GM12878 (cell line): ENCODE measurements around the gene AIF1L. TPM values are rescaled to one million over a fixed set of nuclear protein-coding genes. Genes with fewer than 3 reads are reported as not detected.

Source experiments
- ATAC-seq: fragments of 200-7000 bp; cut with Tn5 transposase; 3 replicates; pipeline ENCODE4 v1.9.1; 2020; ENCODE audit warnings: mild to moderate bottlenecking, moderate library complexity
- BruUV-seq: library from RNA; stranded (reverse); fragments of 400-500 nt; replicated peaks from 2 replicates; lab custom pipeline; 2021; lab: Mats Ljungman, UMichigan
- CTCF ChIA-PET: fragments of 300-600 bp; sonication (Branson Sonifier 250); formaldehyde crosslinking; extraction: SDS; loops from one replicate; lab custom pipeline; 2021; ENCODE audit warnings: inconsistent platforms; lab: Yijun Ruan, JAX
- POLR2A ChIA-PET: fragments of 350-600 bp; formaldehyde crosslinking; extraction: SDS; loops from one replicate; lab custom pipeline; 2021; ENCODE audit warnings: inconsistent platforms; lab: Charles Lee
- RAD21 ChIA-PET: fragments of 300-600 bp; sonication (Branson Sonifier 250); formaldehyde crosslinking; loops from one replicate; lab custom pipeline; 2023; ENCODE audit warnings: antibody characterized with exemption; ENCODE audit not compliant: unreplicated experiment; lab: Charles Lee
- SMC1A ChIA-PET: fragments of 300-600 bp; sonication (Branson Sonifier 250); formaldehyde crosslinking; loops from one replicate; lab custom pipeline; 2023; ENCODE audit not compliant: unreplicated experiment, uncharacterized antibody; lab: Charles Lee
- DNase-seq: peaks from one replicate; pipeline ENCODE4 v3.0.0-alpha.2; 2011; ENCODE audit warnings: low read depth, low spot score
- FAIRE-seq: peaks from 3 replicates; lab custom pipeline; 2011; peaks lifted over from hg19 to GRCh38; lab: Jason Lieb, UNC
- H2AFZ ChIP-seq: 2 replicates; pipeline ENCODE4 v1.6.0; 2011; ENCODE audit warnings: low read depth, low read length, control low read depth; ENCODE audit not compliant: control insufficient read depth
- H3K27ac ChIP-seq: 2 replicates; pipeline ENCODE4 v1.5.1; 2011; ENCODE audit warnings: control low read depth; ENCODE audit not compliant: control insufficient read depth, insufficient read depth
- H3K27me3 ChIP-seq, 2 experiments: replicated peaks in 1 of 2; 2 replicates each; pipeline versions ENCODE4 v1.6.0 to v1.6.1; 2011; ENCODE audit warnings: low read length in 1 of 2; ENCODE audit not compliant: control insufficient read depth in 2 of 2, insufficient read depth in 2 of 2
- H3K36me3 ChIP-seq, 2 experiments: 2 replicates each; pipeline ENCODE4 v1.5.1; 2011; ENCODE audit warnings: low read length in 1 of 2; ENCODE audit not compliant: control insufficient read depth in 2 of 2, insufficient read depth in 2 of 2
- H3K4me1 ChIP-seq: 2 replicates; pipeline ENCODE4 v1.6.1; 2011; ENCODE audit warnings: mild to moderate bottlenecking, low read length, moderate library complexity, mixed read lengths; ENCODE audit not compliant: control insufficient read depth, insufficient read depth
- H3K4me2 ChIP-seq: 2 replicates; pipeline ENCODE4 v1.6.0; 2011; ENCODE audit warnings: control low read depth; ENCODE audit not compliant: control insufficient read depth, insufficient read depth
- H3K4me3 ChIP-seq: fragments of 200-600 bp; sonication (generic); 2 replicates; pipeline ENCODE4 v1.5.1; 2016
- H3K79me2 ChIP-seq: 2 replicates; pipeline ENCODE4 v1.6.0; 2011; ENCODE audit warnings: low read length; ENCODE audit not compliant: control insufficient read depth, insufficient read depth
- H3K9ac ChIP-seq: 2 replicates; pipeline ENCODE4 v1.8.0; 2011; ENCODE audit warnings: low read length, control low read depth, mixed read lengths; ENCODE audit not compliant: control insufficient read depth, insufficient read depth
- H3K9me3 ChIP-seq: replicated peaks from 3 replicates; pipeline ENCODE4 v1.5.1; 2011; ENCODE audit warnings: mild to moderate bottlenecking, low read length; ENCODE audit not compliant: control insufficient read depth, insufficient read depth
- H4K20me1 ChIP-seq: 2 replicates; pipeline ENCODE4 v1.6.0; 2011; ENCODE audit not compliant: control insufficient read depth, insufficient read depth
- NFXL1 ChIP-seq: fragments of 450-650 bp; IDR thresholded peaks from 2 replicates; pipeline ENCODE4 v1.6.1; 2017; ENCODE audit warnings: antibody characterized with exemption, mild to moderate bottlenecking, borderline replicate concordance
- PML ChIP-seq: IDR thresholded peaks from 2 replicates; pipeline ENCODE4 v1.6.1; 2012; ENCODE audit warnings: low read length, inconsistent platforms
- POU2F2 ChIP-seq: IDR thresholded peaks from 3 replicates; pipeline ENCODE4 v1.6.1; 2011; ENCODE audit warnings: low read depth, mild to moderate bottlenecking, low read length, borderline replicate concordance
- SIN3A ChIP-seq: IDR thresholded peaks from 2 replicates; pipeline ENCODE4 v1.6.1; 2012; ENCODE audit warnings: low read depth, low read length, improper control_type of control experiment
- SUPT20H ChIP-seq: IDR thresholded peaks from 2 replicates; pipeline ENCODE4 v1.6.1; 2011; ENCODE audit warnings: low read depth, mild to moderate bottlenecking, low read length, moderate library complexity, borderline replicate concordance; ENCODE audit not compliant: control insufficient read depth
- TBL1XR1 ChIP-seq: IDR thresholded peaks from 2 replicates; pipeline ENCODE4 v1.6.1; 2012; ENCODE audit warnings: low read depth, low read length, improper control_type of control experiment
- TCF12 ChIP-seq: IDR thresholded peaks from 2 replicates; pipeline ENCODE4 v1.6.1; 2011; ENCODE audit warnings: low read depth, mild to moderate bottlenecking, low read length
- ZBTB4 ChIP-seq: fragments of 450-650 bp; formaldehyde crosslinking; IDR thresholded peaks from 2 replicates; pipeline ENCODE4 v1.4.0; 2022; ENCODE audit warnings: mild to moderate bottlenecking, moderate library complexity
- ZSCAN29 ChIP-seq: fragments of 450-650 bp; IDR thresholded peaks from 2 replicates; pipeline ENCODE4 v1.6.1; 2017; ENCODE audit warnings: mild to moderate bottlenecking, moderate library complexity
- WGBS: methylation state at CpG from one replicate; pipeline ENCODE4 v1.1.6; 2016; ENCODE audit warnings: low lambda C conversion rate; ENCODE audit not compliant: insufficient replicate concordance, insufficient coverage; ENCODE audit errors: missing lambda C conversion rate; 5-methylcytosine and 5-hydroxymethylcytosine counted together
- in situ Hi-C: fragments of 300-500 bp; cut with MboI; formaldehyde crosslinking; loops from 9 replicates; pipeline ENCODE4 v1.14.3; 2018; ENCODE audit warnings: mixed read lengths
- intact Hi-C: fragments of 100-400 bp; cut with micrococcal nuclease; formaldehyde crosslinking; loops from one replicate; pipeline ENCODE4 v1.14.2; 2022; ENCODE audit not compliant: unreplicated experiment
- polyA plus RNA-seq, 11 experiments: library from polyadenylated mRNA; depleted of rRNA in 4 of 11; unstranded in 6 of 11; stranded (reverse) in 5 of 11; fragments of >200 nt; fragmentation: Nextera tagmentation in 4 of 11; fragmentation: Illumina TruSeq in 1 of 11; extraction: Ambion mirVana in 4 of 11; extraction: Trizol in 1 of 11; gene quantifications; 1 replicate in 1 of 11; 2 replicates in 10 of 11; pipeline versions ENCODE4 v1.2.1 to v1.2.3, GENCODE V29; 2011 to 2016; ENCODE audit warnings: inconsistent platforms in 2 of 11, missing spikeins in 2 of 11, low read depth in 1 of 11
- total RNA-seq, 4 experiments: library from RNA; depleted of rRNA in 3 of 4; stranded (reverse); fragments of >200 nt in 3 of 4; fragmentation: Illumina TruSeq in 1 of 4; extraction: Trizol in 1 of 4; gene quantifications; 2 replicates each; pipeline versions ENCODE4 v1.2.1 to v1.2.3, GENCODE V29; 2013 to 2021

Gene AIF1L
- total and polyA plus RNA-seq, 10 of the 15 experiments (the other 5 are each of a cell fraction or from before 2014, with no cell fraction given), result 0.07 to 0.15 (median 0.08) TPM; not detected in 7

- DNase-seq, result no peak
- in situ Hi-C loops, result no loop called here
- Histone ChIP-seq H3K36me3 (no peaks in the 10 kb centered on the region), H3K79me2 (no peaks in the 10 kb centered on the region), H4K20me1 (no peaks in the 10 kb centered on the region), H3K4me3 (no peak overlapping the region), H3K4me2 (no peak overlapping the region), H3K9me3 (no peaks in the 10 kb centered on the region), H3K27me3 (no peaks in the 10 kb centered on the region), H2AFZ (no peak overlapping the region), H3K4me1 (no peaks in the 10 kb centered on the region), H3K9ac (no peak overlapping the region), H3K27ac (no peak overlapping the region)
- 45% methylated on average over 25 of the region's 25 CpGs for WGBS
- no peak for TF ChIP-seq SUPT20H
- no peak for TF ChIP-seq ZSCAN29
- TF ChIP-seq ZBTB4 (CRISPR knock-in tag), result no peak
- TF ChIP-seq POU2F2, result no peak
- TF ChIP-seq SIN3A, result no peak
- no peak for TF ChIP-seq PML
- no peak for TF ChIP-seq NFXL1
- no peak for TF ChIP-seq TCF12
- TF ChIP-seq TBL1XR1, result no peak
- ChIA-PET POLR2A (no interaction called here), CTCF (interaction anchor here (0.9 kb wide), 1 partner anchor 284 kb away, joined by 3 read pairs; no protein-coding TSS in a partner anchor), SMC1A (no interaction called here), RAD21 (no interaction called here)
- intact Hi-C loops, result no loop called here
- ATAC-seq, result no peak
- no TSS peak for BruUV-seq
- FAIRE-seq, result no peak
Observed at GRCh38 chr9:131051592-131052517, 44.5 kb upstream of the AIF1L start.
